ENCODE results near the gene GTF3C5. TPM values are rescaled to one million over a fixed set of nuclear protein-coding genes. Genes with fewer than 3 reads are reported as not detected.

GTF3C5 gene
- total RNA-seq, 1 donor from 2014 or later, result 36.5 TPM

GRCh38 chr9:133008406-133008805, 22.4 kb upstream of the GTF3C5 start:
- peaks cover 27% of the 10 kb centered on the region for H3K27me3 Mint-ChIP-seq (ENCODE audit: low read depth)
- peaks cover 12% of the 10 kb centered on the region for H3K9me3 Mint-ChIP-seq (ENCODE audit: low read depth)
- no peak for DNase-seq (ENCODE audit: low spot score)
- no peaks in the 10 kb centered on the region for H3K36me3 Mint-ChIP-seq (ENCODE audit: low read depth)
- no peak overlapping the region for H3K27ac Mint-ChIP-seq (ENCODE audit: unreplicated experiment)
- no peak overlapping the region for H3K4me3 Mint-ChIP-seq (ENCODE audit: unreplicated experiment)
- TF ChIP-seq CTCF (IDR thresholded peaks at IDR 0.05), result no peak
- no peaks in the 10 kb centered on the region for H3K4me1 Mint-ChIP-seq (ENCODE audit: low read depth)

GRCh38 chr9:133008824-133009223, 22.0 kb upstream of the GTF3C5 start:
- Mint-ChIP-seq H3K27ac (ENCODE audit: unreplicated experiment) (no peak overlapping the region), H3K9me3 (ENCODE audit: low read depth) (peaks cover 13% of the 10 kb centered on the region), H3K4me1 (ENCODE audit: low read depth) (no peaks in the 10 kb centered on the region), H3K27me3 (ENCODE audit: low read depth) (peaks cover 29% of the 10 kb centered on the region), H3K4me3 (ENCODE audit: unreplicated experiment) (no peak overlapping the region), H3K36me3 (ENCODE audit: low read depth) (no peaks in the 10 kb centered on the region)
- no peak for TF ChIP-seq CTCF (IDR thresholded peaks at IDR 0.05)
- DNase-seq (ENCODE audit: low spot score), result no peak

- Mint-ChIP-seq H3K9me3 (ENCODE audit: low read depth) (peaks cover 16% of the 10 kb centered on the region), H3K27me3 (ENCODE audit: low read depth) (peaks cover 31% of the 10 kb centered on the region), H3K27ac (ENCODE audit: unreplicated experiment) (no peak overlapping the region), H3K4me3 (ENCODE audit: unreplicated experiment) (no peak overlapping the region), H3K4me1 (ENCODE audit: low read depth) (no peaks in the 10 kb centered on the region), H3K36me3 (ENCODE audit: low read depth) (no peaks in the 10 kb centered on the region)
- DNase-seq (ENCODE audit: low spot score), result peak; percentile 17
- no peak for TF ChIP-seq CTCF (IDR thresholded peaks at IDR 0.05)
Observed at GRCh38 chr9:133009906-133010582, 20.8 kb upstream of the GTF3C5 start.

- H3K9me3 Mint-ChIP-seq (ENCODE audit: low read depth), result peaks cover 23% of the 10 kb centered on the region
- TF ChIP-seq CTCF (IDR thresholded peaks at IDR 0.05), result no peak
- no peaks in the 10 kb centered on the region for H3K4me1 Mint-ChIP-seq (ENCODE audit: low read depth)
- peaks cover 23% of the 10 kb centered on the region for H3K27me3 Mint-ChIP-seq (ENCODE audit: low read depth)
- H3K27ac Mint-ChIP-seq (ENCODE audit: unreplicated experiment), result no peak overlapping the region
- DNase-seq (ENCODE audit: low spot score), result no peak
- no peak overlapping the region for H3K4me3 Mint-ChIP-seq (ENCODE audit: unreplicated experiment)
- H3K36me3 Mint-ChIP-seq (ENCODE audit: low read depth), result peaks cover 5% of the 10 kb centered on the region
Observed at GRCh38 chr9:133014696-133015095, 16.1 kb upstream of the GTF3C5 start.

- DNase-seq (ENCODE audit: low spot score), result no peak
- Mint-ChIP-seq H3K9me3 (ENCODE audit: low read depth) (no peaks in the 10 kb centered on the region), H3K4me1 (ENCODE audit: low read depth) (no peaks in the 10 kb centered on the region), H3K27me3 (ENCODE audit: low read depth) (peaks cover 5% of the 10 kb centered on the region), H3K27ac (ENCODE audit: unreplicated experiment) (no peak overlapping the region), H3K4me3 (ENCODE audit: unreplicated experiment) (no peak overlapping the region), H3K36me3 (ENCODE audit: low read depth) (no peaks in the 10 kb centered on the region)
- TF ChIP-seq CTCF (IDR thresholded peaks at IDR 0.05), result no peak
Observed at GRCh38 chr9:133023117-133023890, 7.5 kb upstream of the GTF3C5 start.
